Lower lobe of right lung (tissue), 2 donors: ENCODE data around the gene A3GALT2. TPM values are rescaled to one million over a fixed set of nuclear protein-coding genes. Genes with fewer than 3 reads are reported as not detected.

Experiments used
- ATAC-seq, 2 donors: fragments of 200-7000 bp; cut with Tn5 transposase; one replicate each; pipeline ENCODE4 v1.9.1; 2020 to 2022; ENCODE audit warnings: mild to moderate bottlenecking in 2 of 2, moderate library complexity in 2 of 2
- DNase-seq: peaks from one replicate; pipeline ENCODE4 v3.0.0-alpha.2; 2020
- H3K27ac ChIP-seq: fragments of 200-600 bp; one replicate; pipeline ENCODE4 v1.8.0; 2022
- H3K27me3 ChIP-seq: fragments of 200-600 bp; one replicate; pipeline ENCODE4 v1.8.0; 2022; ENCODE audit warnings: low read depth
- H3K36me3 ChIP-seq: fragments of 200-600 bp; one replicate; pipeline ENCODE4 v1.8.0; 2022; ENCODE audit warnings: mild to moderate bottlenecking
- H3K4me1 ChIP-seq: fragments of 200-600 bp; one replicate; pipeline ENCODE4 v1.8.0; 2022
- H3K4me3 ChIP-seq: fragments of 200-600 bp; one replicate; pipeline ENCODE4 v1.8.0; 2022; ENCODE audit warnings: mild to moderate bottlenecking
- H3K9me3 ChIP-seq: fragments of 200-600 bp; one replicate; pipeline ENCODE4 v1.8.0; 2022
- intact Hi-C: fragments of 100-400 bp; cut with DNase I; formaldehyde crosslinking; loops from one replicate; pipeline ENCODE4 v1.11.0; 2022
- microRNA-seq: library from miRNA; unstranded; fragments of <30 nt; microRNA quantifications from one replicate; pipeline ENCODE4 v1.2.0, GENCODE V29; 2020; ENCODE audit warnings: borderline number of aligned reads
- total RNA-seq: library from RNA; stranded (reverse); fragmentation: NEBNext Ultra II Directional; extraction: Animal tissue kit (Norgen Biotek cat#: 25700); gene quantifications from one replicate; pipeline ENCODE4 v1.2.1, GENCODE V29; 2021
- TF ChIP-seq, protein P1 (sequence below): fragments of 200-600 bp; IDR thresholded peaks from one replicate; pipeline ENCODE4 v1.8.0; 2022; ENCODE audit warnings: antibody characterized with exemption, mild to moderate bottlenecking
- donor health status: DM: no; HTN: yes; CAD: no; lungs with severe emphysema.

A3GALT2 gene
- total RNA-seq, 1 donor from 2014 or later, result not detected

DNA sequence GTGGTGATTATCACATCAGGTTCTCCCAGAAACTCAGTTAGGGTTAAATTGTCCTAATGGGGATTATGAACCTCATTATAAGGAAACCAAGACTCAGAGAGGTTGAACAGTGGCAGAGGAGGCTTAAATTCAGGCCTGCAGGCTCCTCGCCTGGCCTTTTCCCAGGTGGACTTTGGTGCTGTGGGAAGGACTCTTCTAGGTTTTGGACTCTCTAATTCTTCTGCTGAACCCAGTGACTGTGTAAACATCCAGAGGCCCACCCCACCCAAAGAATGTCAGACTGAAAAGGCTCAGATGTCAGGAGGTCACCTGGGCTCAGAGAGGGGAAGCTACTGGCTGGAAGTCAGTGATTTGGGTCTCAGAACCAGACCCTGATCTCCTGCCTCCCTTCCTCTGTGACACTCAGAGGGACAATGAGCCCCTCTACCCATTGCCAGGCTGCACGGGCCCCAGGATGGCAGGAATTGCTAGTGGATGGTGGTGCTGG lies 62.1 kb downstream of the A3GALT2 start:
- H3K27ac ChIP-seq, result no peak overlapping the region

GRCh38 chr1:33257772-33258712 lies 62.9 kb downstream of the A3GALT2 start:
- H3K27ac ChIP-seq, result peak overlapping the region; percentile 80
- peaks cover 6% of the 10 kb centered on the region for H3K36me3 ChIP-seq
- H3K27me3 ChIP-seq, result no peaks in the 10 kb centered on the region
- H3K4me3 ChIP-seq, result peak overlapping the region; percentile 68
- ATAC-seq (peak; percentile 43 to 46), DNase-seq (peak; percentile 60)
- no peaks in the 10 kb centered on the region for H3K9me3 ChIP-seq
- intact Hi-C loops, result no loop called here
- TF ChIP-seq, protein P1, sequence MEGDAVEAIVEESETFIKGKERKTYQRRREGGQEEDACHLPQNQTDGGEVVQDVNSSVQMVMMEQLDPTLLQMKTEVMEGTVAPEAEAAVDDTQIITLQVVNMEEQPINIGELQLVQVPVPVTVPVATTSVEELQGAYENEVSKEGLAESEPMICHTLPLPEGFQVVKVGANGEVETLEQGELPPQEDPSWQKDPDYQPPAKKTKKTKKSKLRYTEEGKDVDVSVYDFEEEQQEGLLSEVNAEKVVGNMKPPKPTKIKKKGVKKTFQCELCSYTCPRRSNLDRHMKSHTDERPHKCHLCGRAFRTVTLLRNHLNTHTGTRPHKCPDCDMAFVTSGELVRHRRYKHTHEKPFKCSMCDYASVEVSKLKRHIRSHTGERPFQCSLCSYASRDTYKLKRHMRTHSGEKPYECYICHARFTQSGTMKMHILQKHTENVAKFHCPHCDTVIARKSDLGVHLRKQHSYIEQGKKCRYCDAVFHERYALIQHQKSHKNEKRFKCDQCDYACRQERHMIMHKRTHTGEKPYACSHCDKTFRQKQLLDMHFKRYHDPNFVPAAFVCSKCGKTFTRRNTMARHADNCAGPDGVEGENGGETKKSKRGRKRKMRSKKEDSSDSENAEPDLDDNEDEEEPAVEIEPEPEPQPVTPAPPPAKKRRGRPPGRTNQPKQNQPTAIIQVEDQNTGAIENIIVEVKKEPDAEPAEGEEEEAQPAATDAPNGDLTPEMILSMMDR, result no peak
- peaks cover 54% of the 10 kb centered on the region for H3K4me1 ChIP-seq

More for the DNA sequence above, 62.1 kb downstream of the A3GALT2 start:
- intact Hi-C loops, result no loop called here
- H3K27me3 ChIP-seq, result no peaks in the 10 kb centered on the region
- no peak overlapping the region for H3K4me3 ChIP-seq
- H3K36me3 ChIP-seq, result peaks cover 7% of the 10 kb centered on the region
- TF ChIP-seq, protein P1, result no peak
- ATAC-seq (no peak), DNase-seq (no peak)
- peaks cover 56% of the 10 kb centered on the region for H3K4me1 ChIP-seq
- H3K9me3 ChIP-seq, result no peaks in the 10 kb centered on the region

- no peak for ATAC-seq
Observed at GRCh38 chr1:33257207-33257771, 63.6 kb downstream of the A3GALT2 start.

More at GRCh38 chr1:33257207-33257771, 63.6 kb downstream of the A3GALT2 start:
- no peak for DNase-seq
- intact Hi-C loops, result no loop called here
- no peaks in the 10 kb centered on the region for H3K36me3 ChIP-seq
- H3K9me3 ChIP-seq, result no peaks in the 10 kb centered on the region
- H3K27ac ChIP-seq, result peak overlapping the region; percentile 80
- no peaks in the 10 kb centered on the region for H3K27me3 ChIP-seq
- H3K4me1 ChIP-seq, result peaks cover 54% of the 10 kb centered on the region
- peak overlapping the region; percentile 68 for H3K4me3 ChIP-seq
- TF ChIP-seq, protein P1, result no peak

Small RNA genes lying within 50 kb of the gene (microRNA-seq; reads per million reads assigned to microRNA genes)
- 29.7 reads per million, percentile 35 among the genes with 10 or more reads in this experiment for gene MIR3605

Other genes starting within 250 kb of the A3GALT2 start
- gene AZIN2, start 239.9 kb downstream of the A3GALT2 start, total RNA-seq, result 2.4 TPM
- 6.5 TPM for gene TRIM62, start 139.1 kb downstream of the A3GALT2 start, total RNA-seq
- 30.7 TPM for gene ZNF362, start 64.6 kb downstream of the A3GALT2 start, total RNA-seq
- gene PHC2, start 110.0 kb upstream of the A3GALT2 start, total RNA-seq, result 105 TPM
- 5.2 TPM for gene ZSCAN20, start 151.5 kb upstream of the A3GALT2 start, total RNA-seq